ENCODE data around the gene GCHFR. TPM values are rescaled to one million over a fixed set of nuclear protein-coding genes. Genes with fewer than 3 reads are reported as not detected.

The GCHFR gene
- total RNA-seq, 4 donors from 2014 or later = 60.0 to 135 (median 117) TPM

DNA sequence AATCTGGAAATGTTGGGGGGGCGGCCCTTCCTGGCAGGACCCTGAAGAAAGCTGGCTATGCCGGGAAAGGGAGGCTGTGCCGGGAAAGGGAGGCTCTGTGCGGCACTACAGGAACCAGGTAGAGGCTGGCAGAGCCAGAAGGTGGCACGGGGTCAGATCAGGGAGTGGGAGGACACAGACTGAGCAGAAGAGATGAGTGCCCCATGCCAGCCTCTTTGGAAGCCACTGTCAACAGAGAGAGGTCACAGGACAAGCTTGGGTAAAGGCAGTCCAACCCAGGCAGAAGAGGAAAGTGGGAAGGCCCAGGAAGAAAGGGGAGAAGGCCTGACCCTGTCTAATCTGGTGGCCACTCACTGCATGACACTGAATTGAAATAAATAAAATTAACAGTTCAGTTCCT lies 7.4 kb downstream of the GCHFR start:
- TF ChIP-seq, protein P1, sequence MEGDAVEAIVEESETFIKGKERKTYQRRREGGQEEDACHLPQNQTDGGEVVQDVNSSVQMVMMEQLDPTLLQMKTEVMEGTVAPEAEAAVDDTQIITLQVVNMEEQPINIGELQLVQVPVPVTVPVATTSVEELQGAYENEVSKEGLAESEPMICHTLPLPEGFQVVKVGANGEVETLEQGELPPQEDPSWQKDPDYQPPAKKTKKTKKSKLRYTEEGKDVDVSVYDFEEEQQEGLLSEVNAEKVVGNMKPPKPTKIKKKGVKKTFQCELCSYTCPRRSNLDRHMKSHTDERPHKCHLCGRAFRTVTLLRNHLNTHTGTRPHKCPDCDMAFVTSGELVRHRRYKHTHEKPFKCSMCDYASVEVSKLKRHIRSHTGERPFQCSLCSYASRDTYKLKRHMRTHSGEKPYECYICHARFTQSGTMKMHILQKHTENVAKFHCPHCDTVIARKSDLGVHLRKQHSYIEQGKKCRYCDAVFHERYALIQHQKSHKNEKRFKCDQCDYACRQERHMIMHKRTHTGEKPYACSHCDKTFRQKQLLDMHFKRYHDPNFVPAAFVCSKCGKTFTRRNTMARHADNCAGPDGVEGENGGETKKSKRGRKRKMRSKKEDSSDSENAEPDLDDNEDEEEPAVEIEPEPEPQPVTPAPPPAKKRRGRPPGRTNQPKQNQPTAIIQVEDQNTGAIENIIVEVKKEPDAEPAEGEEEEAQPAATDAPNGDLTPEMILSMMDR (IDR thresholded peaks at IDR 0.05; ENCODE audit: low read depth) = no peak

GRCh38 chr15:40772014-40772413 lies 8.1 kb downstream of the GCHFR start:
- TF ChIP-seq, protein P1 (IDR thresholded peaks at IDR 0.05; ENCODE audit: low read depth) = no peak

DNA sequence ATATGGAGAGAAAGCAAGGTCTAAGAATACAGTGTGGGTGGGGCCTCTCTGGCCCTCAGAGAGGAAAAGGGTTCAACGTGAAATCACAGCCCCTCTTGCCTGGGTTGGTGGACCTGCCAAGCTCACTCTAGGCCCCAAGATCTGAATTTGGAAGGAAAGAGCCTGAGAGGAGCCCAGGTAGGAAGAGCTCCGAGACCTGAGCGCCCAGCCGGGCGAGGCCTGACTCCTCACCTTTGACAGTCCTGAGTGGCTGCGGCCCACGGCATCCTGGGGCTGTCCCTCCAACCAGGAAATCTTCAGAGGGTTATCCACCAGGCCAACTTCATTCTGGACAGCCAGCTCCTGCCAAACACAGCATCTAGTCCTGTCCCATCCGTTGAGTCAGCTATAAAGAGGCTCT lies 9.6 kb downstream of the GCHFR start:
- TF ChIP-seq, protein P1 (IDR thresholded peaks at IDR 0.05; ENCODE audit: low read depth) = no peak

DNA sequence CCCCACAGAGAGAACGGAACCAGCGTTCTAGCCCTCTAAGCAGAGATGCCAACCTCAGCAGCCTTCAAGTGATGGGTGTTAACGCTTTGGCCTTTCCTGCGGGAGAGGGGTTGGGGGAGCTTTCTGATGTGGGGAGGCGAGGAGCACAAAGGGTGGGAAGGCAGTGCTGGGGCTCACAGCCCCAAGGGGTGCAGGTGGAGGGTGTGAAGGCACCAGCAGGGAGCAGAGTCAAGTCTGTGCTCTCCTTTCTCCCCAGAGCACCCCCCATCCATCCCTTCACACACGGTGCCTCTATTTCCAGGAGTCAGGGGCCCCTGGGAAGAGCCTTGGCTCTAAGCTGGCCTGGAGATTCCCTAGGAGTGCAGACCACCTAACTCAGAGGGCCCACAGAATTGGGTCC lies 10.0 kb downstream of the GCHFR start:
- TF ChIP-seq, protein P1 (IDR thresholded peaks at IDR 0.05; ENCODE audit: low read depth) = no peak

DNA sequence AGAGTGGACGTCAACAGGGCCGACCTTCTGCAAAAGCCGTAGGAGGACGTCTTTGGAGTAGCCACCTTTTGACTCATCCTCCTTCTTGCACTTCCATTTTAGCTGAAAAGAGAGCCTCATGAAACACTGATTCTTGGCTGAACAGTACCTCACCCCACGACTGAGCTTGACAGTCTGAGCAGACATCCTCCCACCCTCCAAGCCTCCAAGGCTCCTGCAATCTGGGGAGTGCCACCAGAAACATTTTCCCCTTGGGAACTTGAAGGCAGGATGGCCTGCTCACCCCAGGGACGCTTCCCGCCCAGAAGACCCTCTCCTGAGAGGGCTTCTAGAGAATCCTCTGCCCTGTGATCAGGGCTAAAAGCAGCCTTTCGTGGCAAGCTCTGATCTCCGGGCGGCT lies 11.1 kb downstream of the GCHFR start:
- TF ChIP-seq, protein P1 (IDR thresholded peaks at IDR 0.05; ENCODE audit: low read depth) = no peak

- TF ChIP-seq, protein P1 (IDR thresholded peaks at IDR 0.05; ENCODE audit: low read depth) = no peak
These were observed 12.1 kb downstream of the GCHFR start for GRCh38 chr15:40775740-40776536.

DNA sequence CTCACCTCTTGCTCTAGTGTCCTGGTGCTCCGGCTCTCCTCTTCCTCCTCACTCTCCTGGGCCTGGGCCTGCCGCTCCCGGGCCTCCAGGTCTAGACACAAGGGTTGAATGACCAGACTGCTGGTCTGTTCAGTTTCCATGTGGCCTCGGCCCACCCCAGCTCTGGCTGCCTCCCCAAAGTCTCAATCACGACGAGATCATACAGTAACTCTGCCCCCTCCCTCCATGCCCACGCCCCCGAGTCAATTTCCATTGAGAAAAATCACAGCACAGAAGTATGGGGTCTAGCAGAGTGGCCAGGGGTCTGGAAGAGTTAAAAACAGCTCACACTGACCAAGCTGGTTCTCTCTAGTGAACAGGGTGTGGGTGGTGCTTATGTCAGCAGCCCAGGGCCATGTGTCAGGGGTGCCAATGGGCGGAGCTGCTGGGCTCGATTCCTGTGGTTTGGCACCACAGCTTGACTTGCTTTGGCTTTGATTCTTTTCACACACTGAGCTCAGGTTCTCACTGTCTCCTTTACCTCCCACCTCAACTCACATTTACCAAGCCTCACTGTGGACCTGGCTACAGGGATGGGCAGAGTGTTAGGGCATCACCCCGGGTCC lies 12.8 kb downstream of the GCHFR start:
- TF ChIP-seq, protein P1 (IDR thresholded peaks at IDR 0.05; ENCODE audit: low read depth) = no peak

Measured in subcutaneous adipose tissue (tissue), 4 donors.